ENCODE measurements around the gene HACD3. TPM values are rescaled to one million over a fixed set of nuclear protein-coding genes. Genes with fewer than 3 reads are reported as not detected.
"Not testable (repeated sequence)": the region's sequence is repeated elsewhere in the genome, so short reads cannot be mapped to it uniquely, and the experiment has no call there.

Gene HACD3
- total RNA-seq, 1 experiment from 2014 or later: 82.4 TPM

- DNase-seq (ENCODE audit: low spot score): not testable (repeated sequence)
These were observed 19.0 kb downstream of the HACD3 start for GRCh38 chr15:65549288-65549687.

DNA sequence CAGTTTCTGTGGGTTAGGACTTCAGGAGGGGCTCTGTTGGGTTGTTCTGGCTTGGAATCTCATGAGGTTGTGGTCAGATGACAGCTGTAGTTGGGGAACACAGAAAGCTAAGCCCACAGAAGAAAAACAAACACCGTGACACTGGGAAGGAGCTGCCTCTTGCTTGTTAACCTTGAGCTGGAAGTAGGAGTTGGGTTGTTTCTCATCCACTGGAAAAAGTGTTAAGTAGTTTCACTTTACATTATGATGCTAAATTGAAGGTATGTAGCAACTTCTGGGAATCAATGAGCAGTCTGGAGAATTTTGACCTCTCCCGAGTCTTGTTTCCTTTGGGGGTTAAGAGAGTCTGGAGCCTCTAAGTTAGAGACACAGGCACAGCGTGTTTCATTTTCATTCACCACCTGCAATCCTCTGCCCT, 20.4 kb downstream of the HACD3 start:
- no peak for DNase-seq (ENCODE audit: low spot score)

DNA sequence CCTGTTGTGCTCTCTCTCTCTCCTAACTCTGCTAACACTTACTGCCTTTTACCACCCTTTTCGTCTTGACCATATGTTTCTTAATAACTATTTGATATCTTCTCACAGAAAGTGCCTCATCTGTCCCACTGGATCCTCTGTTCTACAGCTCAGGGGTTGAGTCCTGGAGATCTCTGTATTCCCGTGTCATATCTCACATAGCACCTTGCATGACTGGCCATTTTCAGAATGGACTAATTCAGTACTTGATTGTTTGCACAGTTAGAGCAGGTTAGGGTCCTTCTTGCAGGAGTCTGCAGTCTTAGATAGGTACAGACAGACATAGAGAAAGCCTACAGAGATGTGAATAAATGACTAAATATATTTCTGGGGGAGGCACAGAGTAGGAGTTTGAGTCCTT, 20.9 kb downstream of the HACD3 start:
- no peak for DNase-seq (ENCODE audit: low spot score)

DNA sequence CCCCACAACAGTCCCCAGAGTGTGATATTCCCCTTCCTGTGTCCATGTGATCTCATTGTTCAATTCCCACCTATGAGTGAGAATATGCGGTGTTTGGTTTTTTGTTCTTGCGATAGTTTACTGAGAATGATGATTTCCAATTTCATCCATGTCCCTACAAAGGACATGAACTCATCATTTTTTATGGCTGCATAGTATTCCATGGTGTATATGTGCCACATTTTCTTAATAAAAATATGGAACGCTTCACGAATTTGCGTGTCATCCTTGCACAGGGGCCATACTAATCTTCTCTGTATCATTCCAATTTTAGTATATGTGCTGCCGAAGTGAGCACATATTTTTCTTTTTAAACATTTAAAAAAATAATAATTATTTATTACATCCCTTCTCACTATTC, 22.6 kb downstream of the HACD3 start:
- DNase-seq (ENCODE audit: low spot score): not testable (repeated sequence)

- DNase-seq (ENCODE audit: low spot score): no peak
These were observed 23.4 kb downstream of the HACD3 start for GRCh38 chr15:65553691-65554090.

- DNase-seq (ENCODE audit: low spot score): no peak
These were observed 26.4 kb downstream of the HACD3 start for GRCh38 chr15:65556622-65557021.

- DNase-seq (ENCODE audit: low spot score): no peak
These were observed 28.1 kb downstream of the HACD3 start for GRCh38 chr15:65558336-65558735.

DNA sequence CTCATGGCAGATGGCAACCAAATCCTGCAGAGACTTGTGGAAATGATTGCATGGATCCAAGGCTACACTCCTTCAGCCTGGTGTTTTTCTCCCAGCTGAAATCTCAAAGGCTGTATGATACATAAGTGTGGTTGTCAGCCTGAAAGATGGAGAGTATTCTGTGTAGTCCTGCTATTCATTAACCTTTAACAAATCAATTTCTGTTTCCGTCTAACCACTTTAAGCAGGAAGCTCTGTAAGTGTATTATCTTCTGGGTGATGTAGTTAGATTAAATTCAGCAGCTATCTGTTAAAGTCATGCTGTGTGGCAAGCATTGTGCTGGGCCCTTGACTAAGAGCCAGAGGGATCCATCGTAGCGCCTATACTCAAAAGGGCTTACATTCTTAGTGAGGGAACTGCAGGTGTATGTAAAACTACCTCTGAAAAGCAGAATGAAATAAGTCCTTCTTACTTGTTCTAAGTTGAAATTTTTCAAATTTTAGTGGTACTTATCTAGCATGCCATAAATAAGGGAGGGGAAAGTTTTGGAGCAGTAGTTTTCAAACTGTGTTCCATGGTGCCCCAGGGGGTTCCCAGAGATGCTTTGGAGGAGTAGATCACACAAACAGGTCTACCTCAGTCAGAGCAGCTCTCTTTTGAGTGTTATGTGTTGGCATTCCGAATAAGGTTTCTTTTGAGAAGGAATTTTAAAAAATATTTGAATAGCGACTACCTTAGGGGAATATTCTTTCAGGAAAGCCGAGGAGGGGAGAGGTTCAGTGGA, 28.9 kb downstream of the HACD3 start:
- DNase-seq (ENCODE audit: low spot score): no peak

DNA sequence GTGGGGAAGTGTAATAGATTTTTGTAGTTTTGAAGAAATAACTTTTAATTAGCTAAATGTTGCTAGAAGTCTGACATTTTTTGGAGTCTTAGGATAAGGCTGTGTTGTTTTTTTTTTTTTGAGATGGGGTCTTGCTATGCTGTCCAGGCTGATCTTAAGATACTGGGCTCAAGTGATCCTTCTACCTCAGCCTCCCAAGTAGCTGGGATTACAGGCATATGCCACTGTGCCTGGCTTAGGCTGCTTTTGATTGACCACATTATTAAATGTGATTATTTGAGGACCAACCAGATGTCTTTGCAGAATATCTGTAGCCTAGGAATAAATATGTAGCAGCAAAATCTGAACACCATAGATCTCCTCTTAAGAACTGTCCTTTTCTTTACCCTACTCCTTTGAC, 29.7 kb downstream of the HACD3 start:
- no peak for DNase-seq (ENCODE audit: low spot score)

DNA sequence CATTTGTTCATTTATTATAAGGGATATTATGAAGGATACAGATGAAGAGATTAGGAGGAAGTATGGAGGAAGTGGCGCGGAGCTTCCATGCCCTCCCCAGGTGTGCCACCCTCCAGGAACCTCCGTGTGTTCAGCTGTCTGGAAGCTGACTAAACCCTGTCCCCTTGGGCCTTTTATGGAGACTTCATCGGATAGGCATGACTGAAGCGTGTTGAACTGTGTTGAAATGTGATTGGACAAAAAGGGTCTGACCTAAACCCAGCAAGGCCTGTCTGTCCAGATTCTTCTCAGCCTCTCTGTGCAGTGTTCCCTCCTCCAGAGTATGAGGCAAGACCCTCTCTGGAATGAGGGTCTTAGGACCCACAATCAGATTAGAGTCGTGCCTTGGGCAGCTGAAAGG, 31.7 kb downstream of the HACD3 start:
- no peak for DNase-seq (ENCODE audit: low spot score)

DNA sequence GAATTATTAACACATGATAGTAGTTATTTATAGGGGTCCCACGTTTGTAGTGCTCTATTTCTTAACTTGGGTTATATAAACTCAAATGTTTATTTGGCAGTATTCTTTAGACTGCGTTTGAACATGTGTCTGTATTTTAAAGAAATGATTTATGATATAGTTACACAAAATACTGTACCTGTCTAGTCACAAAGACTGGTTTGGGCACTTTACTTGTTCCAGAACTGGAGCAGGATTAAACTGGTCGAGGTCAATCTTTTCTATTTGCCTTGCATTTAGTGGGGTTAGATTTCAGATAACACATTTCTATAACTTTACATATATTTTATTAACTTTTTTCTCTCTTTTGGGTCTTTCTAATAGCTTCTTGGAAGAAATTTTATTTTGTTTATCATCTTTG, 39.5 kb downstream of the HACD3 start:
- no peak for DNase-seq (ENCODE audit: low spot score)

DNA sequence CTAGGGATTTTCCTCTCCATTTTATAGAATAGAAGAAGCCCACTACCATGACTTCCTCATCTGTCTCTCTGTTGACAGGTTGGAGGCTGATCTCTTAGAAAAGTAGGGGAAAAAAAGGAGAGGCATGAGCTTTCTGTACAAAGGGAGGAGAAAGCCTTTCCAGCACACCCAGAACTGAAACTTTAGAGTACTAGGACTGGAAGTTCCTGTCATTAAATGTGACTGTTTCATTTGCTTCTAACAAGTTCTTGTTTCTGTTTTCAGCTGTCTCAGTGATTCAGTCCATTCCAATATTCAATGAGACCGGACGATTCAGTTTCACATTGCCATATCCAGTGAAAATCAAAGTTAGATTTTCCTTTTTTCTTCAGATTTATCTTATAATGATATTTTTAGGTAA, 41.7 kb downstream of the HACD3 start:
- no peak for DNase-seq (ENCODE audit: low spot score)

DNA sequence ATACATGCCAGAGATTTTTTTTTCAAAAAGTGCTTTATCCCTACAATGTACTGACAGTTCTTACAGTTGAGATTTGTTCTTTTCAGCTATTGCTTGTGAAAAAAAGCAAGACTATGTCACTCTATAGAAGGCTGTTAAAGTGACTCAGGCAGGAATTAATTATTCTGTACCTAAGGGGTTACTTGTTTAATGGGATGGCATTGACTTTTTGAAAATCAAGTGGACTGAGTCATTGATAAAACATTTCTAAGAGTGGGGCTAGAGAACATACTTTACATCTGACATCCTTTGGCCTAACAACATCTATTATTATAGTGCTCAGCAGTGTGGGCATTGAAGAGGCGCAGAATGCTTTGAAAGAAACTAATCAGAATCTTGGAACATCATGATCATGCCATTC, 46.4 kb downstream of the HACD3 start:
- DNase-seq (ENCODE audit: low spot score): no peak

DNA sequence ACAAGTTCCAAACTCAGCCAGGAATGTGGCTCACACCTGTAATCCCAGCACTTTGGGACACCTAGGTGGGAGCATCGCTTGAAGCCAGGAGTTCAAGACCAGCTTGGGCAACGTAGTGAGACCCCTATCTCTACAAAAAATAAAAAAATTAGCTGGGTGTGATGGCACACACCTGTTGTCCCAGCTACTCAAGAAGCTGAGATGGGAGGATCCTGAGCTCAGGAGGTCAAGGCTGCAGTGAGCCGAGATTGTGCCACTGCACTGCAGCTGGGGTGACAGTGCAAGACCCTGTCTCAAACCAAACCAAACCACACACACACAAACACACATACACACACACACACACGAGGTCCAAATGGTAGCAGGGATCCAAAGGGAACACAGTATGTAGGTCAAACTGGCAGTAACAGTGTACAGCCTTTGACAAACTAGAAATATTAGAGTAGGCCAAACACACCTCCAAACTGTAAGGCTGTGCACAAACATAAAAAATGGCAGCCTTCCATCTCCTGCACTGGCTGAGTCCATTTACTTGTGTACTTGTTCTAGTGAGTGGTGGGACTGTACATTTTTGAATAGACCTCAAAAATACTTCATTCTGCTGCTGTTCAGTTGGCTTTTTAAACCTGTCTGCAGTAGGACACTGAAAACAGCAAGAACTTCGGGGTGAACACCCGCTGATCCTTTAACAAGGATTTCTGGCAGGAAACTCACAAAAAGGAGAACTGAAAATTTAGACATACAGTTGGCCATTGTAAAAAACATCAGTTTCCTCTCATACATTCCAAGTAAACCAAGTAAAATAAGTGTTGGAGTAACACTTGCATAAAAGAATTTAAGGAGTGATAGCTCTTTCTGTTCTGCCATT, 47.1 kb downstream of the HACD3 start:
- no peak for DNase-seq (ENCODE audit: low spot score)

DNA sequence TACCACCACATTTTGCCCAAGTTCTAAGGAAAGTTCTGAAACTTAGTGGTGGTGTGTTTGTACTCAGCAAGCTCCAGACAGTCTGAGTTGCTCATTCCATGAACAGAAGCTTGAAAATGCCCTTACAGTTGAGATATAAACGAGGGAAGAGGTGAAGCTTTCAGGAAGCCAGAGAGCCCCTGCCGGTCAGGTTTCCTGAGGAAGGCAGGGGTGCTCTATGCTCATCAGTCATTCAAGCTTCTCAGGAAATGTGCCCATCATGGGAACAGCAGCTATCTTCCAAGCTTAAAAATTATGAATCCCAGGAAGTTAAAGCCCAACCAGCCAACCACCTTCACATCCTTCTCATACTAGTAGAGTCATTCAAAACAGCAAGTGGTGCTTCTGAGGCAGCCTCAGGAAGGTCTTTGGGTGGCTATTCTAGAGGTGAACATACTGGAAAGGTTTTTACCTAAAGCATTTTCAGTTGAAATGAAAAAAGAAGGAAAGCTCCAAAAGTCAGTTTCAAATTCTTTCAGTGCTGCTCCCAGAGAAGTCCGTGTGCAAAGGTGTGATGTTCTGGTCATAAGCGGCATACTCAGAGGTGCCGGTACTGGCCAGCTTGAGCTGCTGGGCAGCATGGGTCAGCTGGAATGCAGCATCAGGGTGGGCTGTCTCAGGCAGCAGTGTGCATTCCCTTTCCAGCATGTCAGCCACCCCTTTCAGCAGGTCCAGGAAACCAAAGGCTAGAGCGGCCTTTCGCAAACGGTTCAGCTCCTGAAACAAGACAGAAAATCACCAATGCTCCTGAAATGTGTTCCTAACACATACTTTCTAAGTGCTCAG, 48.9 kb downstream of the HACD3 start:
- no peak for DNase-seq (ENCODE audit: low spot score)

GRCh38 chr15:65579762-65580161, 49.5 kb downstream of the HACD3 start:
- no peak for DNase-seq (ENCODE audit: low spot score)

DNA sequence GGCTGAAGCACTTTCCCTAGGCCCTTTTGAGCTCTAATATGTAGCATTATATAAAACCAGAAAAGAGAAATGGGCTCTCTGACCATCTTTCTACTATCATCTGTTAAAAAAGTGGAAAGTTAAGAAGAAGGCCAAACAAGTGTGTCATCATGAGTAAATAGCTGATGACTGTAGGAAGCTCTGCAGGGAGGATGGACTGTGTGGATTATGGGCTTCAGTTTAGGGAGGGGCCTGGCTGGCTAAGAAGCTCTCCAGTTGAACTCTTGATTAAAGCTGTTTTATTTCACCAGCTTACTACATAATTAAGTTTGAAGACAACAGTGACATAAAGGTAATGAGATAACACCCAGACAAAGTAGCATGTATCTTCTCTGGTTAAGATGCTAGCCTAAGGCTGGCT, 50.0 kb downstream of the HACD3 start:
- no peak for DNase-seq (ENCODE audit: low spot score)

GRCh38 chr15:65583701-65584100, 53.4 kb downstream of the HACD3 start:
- no peak for DNase-seq (ENCODE audit: low spot score)

- no peak for DNase-seq (ENCODE audit: low spot score)
These were observed 54.0 kb downstream of the HACD3 start for GRCh38 chr15:65584241-65584640.

- DNase-seq (ENCODE audit: low spot score): no peak
These were observed 56.8 kb downstream of the HACD3 start for GRCh38 chr15:65587094-65587493.

GRCh38 chr15:65595960-65596359, 65.7 kb downstream of the HACD3 start:
- peak; percentile 35 for DNase-seq (ENCODE audit: low spot score)

- DNase-seq (ENCODE audit: low spot score): no peak
These were observed 68.2 kb downstream of the HACD3 start for GRCh38 chr15:65598468-65598867.
